ENCODE results near the gene C4orf51.

C4orf51 gene

GRCh38 chr4:145757188-145757587, 77.2 kb downstream of the C4orf51 start:
- H4K20me1 ChIP-seq (ENCODE audit: insufficient read depth, low read length, poor library complexity, severe bottlenecking): no peaks in the 10 kb centered on the region
- H3K27me3 ChIP-seq (ENCODE audit: insufficient read depth, low read length, poor library complexity, severe bottlenecking): no peaks in the 10 kb centered on the region
- no peak for TF ChIP-seq EZH2phosphoT487 (IDR thresholded peaks at IDR 0.05; ENCODE audit: borderline replicate concordance)
- TF ChIP-seq, protein P1, sequence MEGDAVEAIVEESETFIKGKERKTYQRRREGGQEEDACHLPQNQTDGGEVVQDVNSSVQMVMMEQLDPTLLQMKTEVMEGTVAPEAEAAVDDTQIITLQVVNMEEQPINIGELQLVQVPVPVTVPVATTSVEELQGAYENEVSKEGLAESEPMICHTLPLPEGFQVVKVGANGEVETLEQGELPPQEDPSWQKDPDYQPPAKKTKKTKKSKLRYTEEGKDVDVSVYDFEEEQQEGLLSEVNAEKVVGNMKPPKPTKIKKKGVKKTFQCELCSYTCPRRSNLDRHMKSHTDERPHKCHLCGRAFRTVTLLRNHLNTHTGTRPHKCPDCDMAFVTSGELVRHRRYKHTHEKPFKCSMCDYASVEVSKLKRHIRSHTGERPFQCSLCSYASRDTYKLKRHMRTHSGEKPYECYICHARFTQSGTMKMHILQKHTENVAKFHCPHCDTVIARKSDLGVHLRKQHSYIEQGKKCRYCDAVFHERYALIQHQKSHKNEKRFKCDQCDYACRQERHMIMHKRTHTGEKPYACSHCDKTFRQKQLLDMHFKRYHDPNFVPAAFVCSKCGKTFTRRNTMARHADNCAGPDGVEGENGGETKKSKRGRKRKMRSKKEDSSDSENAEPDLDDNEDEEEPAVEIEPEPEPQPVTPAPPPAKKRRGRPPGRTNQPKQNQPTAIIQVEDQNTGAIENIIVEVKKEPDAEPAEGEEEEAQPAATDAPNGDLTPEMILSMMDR (conservative IDR thresholded peaks at IDR 0.05; ENCODE audit: low read length): no peak
- no peaks in the 10 kb centered on the region for H3K9me3 ChIP-seq (ENCODE audit: insufficient read depth, low read depth, low read length)
- no peak overlapping the region for H3K4me2 ChIP-seq (ENCODE audit: low read depth, low read length, poor library complexity, severe bottlenecking)
- peaks cover 22% of the 10 kb centered on the region; the same call in 1 of the 2 replicates for H3K36me3 ChIP-seq (ENCODE audit: insufficient read depth, low read length)
- peaks cover 29% of the 10 kb centered on the region for H3K4me1 ChIP-seq (ENCODE audit: insufficient read depth, low read length, poor library complexity, severe bottlenecking)
- H3K9me2 ChIP-seq (replicated peaks; ENCODE audit: low read depth, low read length): no peaks in the 10 kb centered on the region
- no peak overlapping the region for H3K4me3 ChIP-seq (ENCODE audit: low read length, poor library complexity, severe bottlenecking)
- no peaks in the 10 kb centered on the region for H3K79me2 ChIP-seq (ENCODE audit: insufficient read depth, low read length)
- H3K9ac ChIP-seq (ENCODE audit: low read depth, low read length, poor library complexity, severe bottlenecking): no peak overlapping the region
- H3F3A ChIP-seq (ENCODE audit: low read depth): peaks cover 14% of the 10 kb centered on the region; the same call in 1 of the 2 replicates
- H2AFZ ChIP-seq (ENCODE audit: low read length): no peak overlapping the region

DNA sequence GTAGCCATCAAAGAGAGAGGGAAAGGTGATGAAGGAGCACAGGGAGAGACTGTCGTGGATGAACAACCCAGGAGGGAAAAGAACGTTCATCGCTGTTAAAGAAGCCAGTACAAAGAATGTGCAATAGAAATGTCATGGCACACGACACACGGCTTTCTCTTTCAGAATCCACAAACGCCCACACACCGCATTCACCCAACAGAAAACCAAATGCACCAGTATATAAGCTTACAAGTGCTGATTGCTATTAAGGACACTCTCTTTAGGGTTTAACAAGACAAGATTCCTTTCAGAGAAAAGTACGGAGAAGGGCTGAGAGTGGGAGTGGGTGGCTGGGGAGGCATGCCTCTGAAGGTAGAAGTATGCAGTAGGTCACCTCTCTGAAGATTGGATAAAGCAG, 80.2 kb downstream of the C4orf51 start:
- Histone ChIP-seq H3K4me2 (ENCODE audit: low read depth, low read length, poor library complexity, severe bottlenecking) (peak overlapping the region; percentile 70), H3K9ac (ENCODE audit: low read depth, low read length, poor library complexity, severe bottlenecking) (peak overlapping the region; percentile 48), H4K20me1 (ENCODE audit: insufficient read depth, low read length, poor library complexity, severe bottlenecking) (no peaks in the 10 kb centered on the region), H3K9me3 (ENCODE audit: insufficient read depth, low read depth, low read length) (no peaks in the 10 kb centered on the region), H3K4me3 (ENCODE audit: low read length, poor library complexity, severe bottlenecking) (peak overlapping the region; percentile 56), H3K4me1 (ENCODE audit: insufficient read depth, low read length, poor library complexity, severe bottlenecking) (peaks cover 29% of the 10 kb centered on the region), H3K36me3 (ENCODE audit: insufficient read depth, low read length) (peaks cover 52% of the 10 kb centered on the region; the same call in 1 of the 2 replicates), H3K79me2 (ENCODE audit: insufficient read depth, low read length) (no peaks in the 10 kb centered on the region), H3K27me3 (ENCODE audit: insufficient read depth, low read length, poor library complexity, severe bottlenecking) (no peaks in the 10 kb centered on the region), H3F3A (ENCODE audit: low read depth) (peaks cover 14% of the 10 kb centered on the region; the same call in 1 of the 2 replicates), H2AFZ (ENCODE audit: low read length) (no peak overlapping the region), H3K9me2 (replicated peaks; ENCODE audit: low read depth, low read length) (no peaks in the 10 kb centered on the region)
- no peak for TF ChIP-seq EZH2phosphoT487 (IDR thresholded peaks at IDR 0.05; ENCODE audit: borderline replicate concordance)
- TF ChIP-seq, protein P1 (conservative IDR thresholded peaks at IDR 0.05; ENCODE audit: low read length): no peak

GRCh38 chr4:145760961-145761929, 81.3 kb downstream of the C4orf51 start:
- H3F3A ChIP-seq (ENCODE audit: low read depth): peaks cover 14% of the 10 kb centered on the region; the same call in 1 of the 2 replicates
- H4K20me1 ChIP-seq (ENCODE audit: insufficient read depth, low read length, poor library complexity, severe bottlenecking): no peaks in the 10 kb centered on the region
- no peak overlapping the region for H3K4me2 ChIP-seq (ENCODE audit: low read depth, low read length, poor library complexity, severe bottlenecking)
- TF ChIP-seq EZH2phosphoT487 (IDR thresholded peaks at IDR 0.05; ENCODE audit: borderline replicate concordance): no peak
- TF ChIP-seq, protein P1 (conservative IDR thresholded peaks at IDR 0.05; ENCODE audit: low read length): no peak
- H3K79me2 ChIP-seq (ENCODE audit: insufficient read depth, low read length): no peaks in the 10 kb centered on the region
- no peaks in the 10 kb centered on the region for H3K9me2 ChIP-seq (replicated peaks; ENCODE audit: low read depth, low read length)
- H3K36me3 ChIP-seq (ENCODE audit: insufficient read depth, low read length): peaks cover 63% of the 10 kb centered on the region; the same call in 1 of the 2 replicates
- H3K9ac ChIP-seq (ENCODE audit: low read depth, low read length, poor library complexity, severe bottlenecking): no peak overlapping the region
- H2AFZ ChIP-seq (ENCODE audit: low read length): no peak overlapping the region
- H3K27me3 ChIP-seq (ENCODE audit: insufficient read depth, low read length, poor library complexity, severe bottlenecking): no peaks in the 10 kb centered on the region
- no peaks in the 10 kb centered on the region for H3K9me3 ChIP-seq (ENCODE audit: insufficient read depth, low read depth, low read length)
- peaks cover 34% of the 10 kb centered on the region for H3K4me1 ChIP-seq (ENCODE audit: insufficient read depth, low read length, poor library complexity, severe bottlenecking)
- H3K4me3 ChIP-seq (ENCODE audit: low read length, poor library complexity, severe bottlenecking): no peak overlapping the region
